ENCODE data around the gene SETD2. TPM values are rescaled to one million over a fixed set of nuclear protein-coding genes. Genes with fewer than 3 reads are reported as not detected.

The SETD2 gene
- total RNA-seq, 1 experiment from 2014 or later = 38.0 TPM

DNA sequence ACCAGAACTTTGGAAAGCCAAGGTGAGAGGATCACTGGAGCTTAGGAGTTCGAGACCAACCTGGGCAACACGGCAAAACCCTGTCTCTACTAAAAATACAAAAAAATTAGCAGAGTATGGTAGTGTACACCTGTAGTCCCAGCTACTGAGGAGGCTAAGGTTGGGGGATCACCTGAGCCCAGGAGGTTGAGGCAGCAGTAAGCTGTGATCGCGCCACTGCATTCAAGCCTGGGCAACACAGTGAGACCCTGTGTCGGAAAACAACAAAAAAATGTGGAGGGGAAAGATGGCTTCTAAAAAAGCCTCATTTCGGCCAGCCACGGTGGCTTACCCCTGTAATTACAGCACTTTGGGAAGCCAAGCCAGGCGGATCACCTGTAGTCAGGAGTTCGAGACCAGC lies 54.5 kb downstream of the SETD2 start:
- H3K27me3 Mint-ChIP-seq (ENCODE audit: insufficient read depth, unreplicated experiment) = no peaks in the 10 kb centered on the region
- peaks cover 77% of the 10 kb centered on the region for H3K36me3 Mint-ChIP-seq (ENCODE audit: insufficient read depth, unreplicated experiment)
- H3K4me1 Mint-ChIP-seq (ENCODE audit: insufficient read depth, unreplicated experiment) = peaks cover 4% of the 10 kb centered on the region
- H3K9me3 Mint-ChIP-seq (ENCODE audit: unreplicated experiment) = no peaks in the 10 kb centered on the region
- CTCF ChIA-PET = interaction anchor here (0.6 to 0.7 kb wide), 2 partner anchors 161 to 479 kb away, joined by 3 read pairs; no protein-coding TSS in a partner anchor
- TF ChIP-seq CTCF (IDR thresholded peaks at IDR 0.05; ENCODE audit: unreplicated experiment) = no peak
- POLR2A ChIA-PET = interaction anchor here (1.0 to 1.1 kb wide), 3 partner anchors 14 to 43 kb away, joined by 3 to 4 read pairs (median 3); no protein-coding TSS in a partner anchor
- BruUV-seq (replicated peaks) = no TSS peak
- H3K27ac Mint-ChIP-seq (ENCODE audit: low read depth, unreplicated experiment) = no peak overlapping the region
- no peak overlapping the region for H3K4me3 Mint-ChIP-seq (ENCODE audit: unreplicated experiment)
- no peak for DNase-seq (ENCODE audit: unreplicated experiment)
- intact Hi-C loops (cut with micrococcal nuclease) = no loop called here

GRCh38 chr3:47108546-47108945 lies 55.4 kb downstream of the SETD2 start:
- intact Hi-C loops (cut with micrococcal nuclease) = no loop called here
- BruUV-seq (replicated peaks) = no TSS peak
- Mint-ChIP-seq H3K4me1 (ENCODE audit: insufficient read depth, unreplicated experiment) (no peaks in the 10 kb centered on the region), H3K27me3 (ENCODE audit: insufficient read depth, unreplicated experiment) (no peaks in the 10 kb centered on the region), H3K36me3 (ENCODE audit: insufficient read depth, unreplicated experiment) (peaks cover 74% of the 10 kb centered on the region), H3K4me3 (ENCODE audit: unreplicated experiment) (no peak overlapping the region), H3K27ac (ENCODE audit: low read depth, unreplicated experiment) (no peak overlapping the region), H3K9me3 (ENCODE audit: unreplicated experiment) (no peaks in the 10 kb centered on the region)
- POLR2A ChIA-PET = interaction anchor here (1.0 to 1.1 kb wide), 4 partner anchors 13 to 174 kb away, joined by 3 to 4 read pairs (median 3); partner anchors contain the start of genes KIF9 and KLHL18
- CTCF ChIA-PET = interaction anchor here (0.6 to 0.7 kb wide), 4 partner anchors 12 to 478 kb away, joined by 3 read pairs; no protein-coding TSS in a partner anchor
- no peak for DNase-seq (ENCODE audit: unreplicated experiment)
- no peak for TF ChIP-seq CTCF (IDR thresholded peaks at IDR 0.05; ENCODE audit: unreplicated experiment)

GRCh38 chr3:47104259-47104658 lies 59.7 kb downstream of the SETD2 start:
- H3K4me1 Mint-ChIP-seq (ENCODE audit: insufficient read depth, unreplicated experiment) = no peaks in the 10 kb centered on the region
- no peaks in the 10 kb centered on the region for H3K9me3 Mint-ChIP-seq (ENCODE audit: unreplicated experiment)
- no peak for TF ChIP-seq CTCF (IDR thresholded peaks at IDR 0.05; ENCODE audit: unreplicated experiment)
- no peak overlapping the region for H3K4me3 Mint-ChIP-seq (ENCODE audit: unreplicated experiment)
- peaks cover 72% of the 10 kb centered on the region for H3K36me3 Mint-ChIP-seq (ENCODE audit: insufficient read depth, unreplicated experiment)
- DNase-seq (ENCODE audit: unreplicated experiment) = no peak
- CTCF ChIA-PET = no interaction called here
- no TSS peak for BruUV-seq (replicated peaks)
- POLR2A ChIA-PET = no interaction called here
- no peak overlapping the region for H3K27ac Mint-ChIP-seq (ENCODE audit: low read depth, unreplicated experiment)
- intact Hi-C loops (cut with micrococcal nuclease) = no loop called here
- H3K27me3 Mint-ChIP-seq (ENCODE audit: insufficient read depth, unreplicated experiment) = no peaks in the 10 kb centered on the region

DNA sequence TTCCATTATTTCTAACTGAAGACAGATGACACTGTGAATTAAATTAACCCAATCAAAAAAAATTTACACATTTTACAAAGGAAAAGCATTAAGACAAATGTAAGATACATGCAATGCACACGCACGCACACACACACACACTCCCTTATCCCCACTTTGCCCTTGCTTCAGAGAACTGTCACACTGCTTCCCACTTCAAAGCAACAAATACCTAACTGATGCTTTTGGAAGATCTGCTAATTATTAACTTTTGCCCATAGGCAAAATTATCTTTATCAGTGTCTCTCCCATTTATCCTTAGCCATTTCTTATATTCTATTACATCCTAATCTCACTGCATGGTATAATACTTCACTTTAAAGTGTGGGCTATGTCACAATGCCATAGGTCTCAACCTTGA lies 60.3 kb downstream of the SETD2 start:
- CTCF ChIA-PET = no interaction called here
- POLR2A ChIA-PET = no interaction called here
- BruUV-seq (replicated peaks) = no TSS peak
- Mint-ChIP-seq H3K4me1 (ENCODE audit: insufficient read depth, unreplicated experiment) (no peaks in the 10 kb centered on the region), H3K4me3 (ENCODE audit: unreplicated experiment) (no peak overlapping the region), H3K9me3 (ENCODE audit: unreplicated experiment) (no peaks in the 10 kb centered on the region), H3K27ac (ENCODE audit: low read depth, unreplicated experiment) (no peak overlapping the region), H3K27me3 (ENCODE audit: insufficient read depth, unreplicated experiment) (no peaks in the 10 kb centered on the region), H3K36me3 (ENCODE audit: insufficient read depth, unreplicated experiment) (peaks cover 70% of the 10 kb centered on the region)
- TF ChIP-seq CTCF (IDR thresholded peaks at IDR 0.05; ENCODE audit: unreplicated experiment) = no peak
- no peak for DNase-seq (ENCODE audit: unreplicated experiment)
- intact Hi-C loops (cut with micrococcal nuclease) = no loop called here
